D721Med (cell line): ENCODE measurements around the gene TRIM33.

Source experiments
- DNase-seq: peaks from one replicate; pipeline ENCODE4 v3.0.0; 2011; ENCODE audit warnings: low spot score; ENCODE audit not compliant: insufficient read length
- FAIRE-seq: peaks from 2 replicates; lab custom pipeline; 2011; peaks lifted over from hg19 to GRCh38; lab: Jason Lieb, UNC
- CTCF ChIP-seq: IDR thresholded peaks from 2 replicates; pipeline ENCODE4 v1.5.1; 2012; ENCODE audit warnings: mild to moderate bottlenecking, control low read depth; ENCODE audit not compliant: insufficient read depth; ENCODE audit errors: missing control alignments

TRIM33 gene

DNA sequence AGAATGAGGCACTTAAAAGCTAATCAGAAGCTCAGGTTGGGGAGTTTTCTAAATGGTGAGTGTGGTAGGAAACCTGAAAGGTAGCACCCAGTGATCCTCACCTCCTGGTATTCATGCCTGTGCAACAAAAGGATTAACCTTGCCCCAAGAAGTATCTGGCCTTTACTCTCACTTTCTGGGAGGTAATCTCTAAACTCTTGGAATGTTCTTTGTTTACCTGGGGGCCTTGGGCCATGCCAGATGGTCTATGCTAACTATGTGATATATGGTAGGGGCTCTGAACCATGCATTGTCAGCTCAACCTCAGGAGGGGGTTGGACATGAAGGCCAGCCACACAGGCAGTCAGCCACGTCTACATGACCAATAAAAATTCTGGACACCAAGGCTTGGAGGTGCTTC lies 24.4 kb upstream of the TRIM33 start:
- no peak for TF ChIP-seq CTCF
- FAIRE-seq, result no peak
- DNase-seq, result no peak

DNA sequence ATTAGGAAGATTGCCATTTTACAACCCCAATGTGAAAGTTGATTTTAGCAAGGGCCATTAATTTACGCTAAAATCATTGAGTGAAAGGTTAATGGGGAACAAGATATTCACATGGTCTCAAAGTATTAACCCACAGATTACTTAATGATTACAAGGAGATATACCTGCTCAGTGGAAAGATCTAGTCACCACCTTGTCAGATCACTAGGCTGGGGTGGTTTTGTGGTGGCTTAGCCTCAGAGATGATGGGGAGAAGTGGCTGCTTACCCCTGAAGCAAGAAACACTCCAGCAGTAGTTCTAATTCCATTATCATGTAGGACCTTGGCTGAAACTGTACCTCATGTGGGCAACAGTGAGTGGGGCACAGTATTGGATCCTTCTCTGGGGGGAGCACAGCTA lies 20.1 kb upstream of the TRIM33 start:
- TF ChIP-seq CTCF, result no peak
- DNase-seq, result no peak
- FAIRE-seq, result no peak

- TF ChIP-seq CTCF, result no peak
- DNase-seq, result no peak
- FAIRE-seq, result no peak
Measured at GRCh38 chr1:114530224-114530623, 19.2 kb upstream of the TRIM33 start.

DNA sequence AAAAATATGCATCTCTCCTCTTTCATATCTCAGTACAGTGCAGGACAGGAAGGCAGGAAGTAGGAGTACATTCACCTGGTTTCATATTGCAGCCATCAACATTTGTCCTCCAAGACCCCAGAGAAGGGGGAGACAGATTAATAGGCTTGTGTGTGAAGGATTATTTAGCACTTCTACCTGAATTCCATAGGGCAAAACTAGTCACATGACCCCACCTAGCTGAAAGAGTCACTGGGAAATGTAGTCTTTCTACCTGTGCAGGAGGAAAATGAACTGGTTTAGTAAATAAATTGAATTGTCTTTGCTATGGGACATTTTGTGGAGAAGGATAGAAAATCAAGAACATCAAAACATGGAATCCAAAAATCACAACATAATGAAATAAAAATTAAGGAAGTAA lies 13.9 kb upstream of the TRIM33 start:
- FAIRE-seq (no peak), DNase-seq (no peak)
- no peak for TF ChIP-seq CTCF

GRCh38 chr1:114522264-114522575 lies 11.2 kb upstream of the TRIM33 start:
- DNase-seq (no peak), FAIRE-seq (no peak)
- TF ChIP-seq CTCF, result no peak

DNA sequence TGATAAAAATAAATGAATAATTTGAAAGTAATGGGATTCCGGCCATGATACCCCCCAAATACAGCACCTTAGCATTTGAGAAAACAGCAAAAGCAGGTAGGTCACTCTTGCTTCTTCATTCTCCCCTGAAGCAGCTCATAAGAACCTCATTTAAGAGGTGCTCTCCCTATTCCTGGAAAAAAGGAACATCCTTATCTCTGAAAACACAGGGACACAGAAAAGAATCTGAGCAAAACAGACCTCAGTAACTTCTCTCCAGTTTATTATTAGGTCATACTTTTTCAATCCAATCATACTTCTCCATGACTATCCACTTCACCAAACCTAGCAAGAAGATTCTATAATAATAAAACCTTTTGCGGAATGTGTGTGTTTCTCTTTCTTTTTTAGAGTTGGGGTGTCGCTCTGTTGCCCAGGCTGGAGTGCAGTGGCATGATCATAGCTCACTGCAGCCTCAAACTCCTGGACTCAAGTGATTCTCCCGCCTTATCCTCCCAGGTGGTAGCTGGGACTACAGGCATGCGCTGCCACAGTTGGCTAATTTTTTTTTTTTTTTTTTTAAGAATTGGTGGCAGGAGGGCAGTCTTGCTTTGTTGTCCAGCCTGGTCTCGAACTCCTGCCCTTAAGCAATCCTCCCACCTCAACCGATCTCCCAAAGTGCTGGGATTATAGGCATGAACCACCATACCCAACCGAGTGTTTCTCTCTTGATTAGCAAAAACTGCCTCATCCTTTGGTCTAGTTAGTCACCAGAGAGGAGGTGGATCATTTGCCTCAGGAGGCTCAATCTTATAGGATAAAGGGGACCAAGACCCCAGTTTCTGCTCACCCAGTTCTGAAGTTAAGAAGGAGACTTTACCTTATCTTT lies 10.6 kb upstream of the TRIM33 start:
- no peak for TF ChIP-seq CTCF
- DNase-seq (no peak), FAIRE-seq (no peak)

DNA sequence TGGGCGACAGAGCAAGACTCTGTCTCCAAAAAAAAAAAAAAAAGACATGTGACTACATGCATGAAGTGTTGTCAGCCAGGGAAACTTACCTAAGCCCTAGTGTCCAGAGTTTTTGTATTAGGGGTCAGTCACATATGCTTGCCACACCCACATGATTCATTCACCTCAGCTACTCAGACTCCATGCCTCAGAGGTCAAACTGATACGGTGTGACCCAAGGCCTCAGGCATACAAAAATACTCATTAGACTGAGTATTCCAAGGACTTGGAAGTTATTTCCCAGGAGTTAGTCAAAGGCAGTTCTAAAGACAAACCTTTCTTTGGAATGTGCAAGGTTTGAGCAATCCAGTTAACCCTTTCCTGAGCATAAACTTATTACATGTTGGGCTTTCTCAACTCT lies 6.3 kb upstream of the TRIM33 start:
- no peak for FAIRE-seq
- no peak for TF ChIP-seq CTCF
- DNase-seq, result no peak
